HFFc6 (cell line): ENCODE measurements around the gene GRIK1. TPM values are rescaled to one million over a fixed set of nuclear protein-coding genes. Genes with fewer than 3 reads are reported as not detected.

Experiments used
- DNase-seq: peaks from one replicate; pipeline ENCODE4 v3.0.0-alpha.2; 2018
- H3K27ac Mint-ChIP-seq: 2 replicates; pipeline ENCODE4 v1.8.0; 2020; ENCODE audit warnings: mild to moderate bottlenecking, mixed read lengths
- H3K27me3 Mint-ChIP-seq: 2 replicates; pipeline ENCODE4 v1.8.0; 2021; ENCODE audit warnings: mild to moderate bottlenecking, moderate library complexity, mixed read lengths; ENCODE audit not compliant: insufficient read depth
- H3K36me3 Mint-ChIP-seq: 2 replicates; pipeline ENCODE4 v1.8.0; 2021; ENCODE audit warnings: low read depth, mixed read lengths
- H3K4me1 Mint-ChIP-seq: 2 replicates; pipeline ENCODE4 v1.8.0; 2020; ENCODE audit warnings: low read depth, mixed read lengths
- H3K4me3 Mint-ChIP-seq: 2 replicates; pipeline ENCODE4 v1.8.0; 2020; ENCODE audit warnings: mild to moderate bottlenecking, moderate library complexity, mixed read lengths
- H3K9me3 Mint-ChIP-seq: 2 replicates; pipeline ENCODE4 v1.8.0; 2020; ENCODE audit warnings: mild to moderate bottlenecking, mixed read lengths
- total RNA-seq, 6 experiments: library from RNA; stranded (reverse); fragmentation: NEBNext Ultra II Directional; extraction: Animal tissue kit (Norgen Biotek cat#: 25700); gene quantifications; 2 replicates in 1 of 6; 3 replicates in 5 of 6; pipeline ENCODE4 v1.2.3, GENCODE V29; 2021
- TF ChIP-seq, protein P1 (sequence below): fragments of 200-600 bp; sonication (generic); IDR thresholded peaks from 2 replicates; pipeline ENCODE4 v1.5.0; 2021; ENCODE audit warnings: antibody characterized with exemption, mild to moderate bottlenecking

Gene GRIK1
- total RNA-seq, 6 experiments from 2014 or later, result not detected

DNA sequence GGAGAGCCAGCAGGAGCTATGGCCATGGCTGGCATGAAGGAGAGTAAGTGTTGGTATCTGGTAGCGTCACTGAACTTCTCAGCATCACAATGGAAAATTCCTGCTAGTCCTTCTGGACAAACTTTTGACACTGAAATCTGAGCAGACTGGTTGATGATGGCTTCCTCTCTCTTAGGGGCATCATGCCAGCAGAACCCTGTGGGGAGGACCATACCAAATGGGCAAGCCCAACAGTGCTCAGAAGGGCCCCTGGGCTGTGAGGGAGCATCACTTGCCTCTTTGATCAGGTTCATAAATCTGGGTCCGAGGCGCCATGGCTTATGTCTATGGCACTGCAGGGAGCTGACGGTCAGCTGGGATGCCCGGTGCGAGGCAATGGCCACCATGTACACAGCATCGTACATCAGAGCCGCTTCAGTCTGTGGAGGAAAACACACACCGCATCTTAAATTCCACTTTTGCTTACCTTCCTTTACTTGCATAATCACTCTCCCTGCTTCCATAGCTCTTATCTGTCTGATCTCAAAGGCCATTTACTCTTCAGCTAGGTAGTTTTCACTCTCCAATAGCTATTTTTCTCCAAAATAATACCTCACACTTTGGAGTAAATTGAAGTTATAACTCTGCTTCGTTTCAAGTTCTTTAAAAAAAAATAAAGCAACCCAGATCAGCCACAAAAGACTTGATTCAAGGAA is 297.1 kb downstream of the GRIK1 start:
- DNase-seq, result no peak
- Mint-ChIP-seq H3K9me3 (no peaks in the 10 kb centered on the region), H3K4me3 (no peak overlapping the region), H3K36me3 (no peaks in the 10 kb centered on the region), H3K27ac (no peak overlapping the region), H3K27me3 (no peaks in the 10 kb centered on the region; the same call in 1 of the 2 replicates), H3K4me1 (no peaks in the 10 kb centered on the region)
- TF ChIP-seq, protein P1, sequence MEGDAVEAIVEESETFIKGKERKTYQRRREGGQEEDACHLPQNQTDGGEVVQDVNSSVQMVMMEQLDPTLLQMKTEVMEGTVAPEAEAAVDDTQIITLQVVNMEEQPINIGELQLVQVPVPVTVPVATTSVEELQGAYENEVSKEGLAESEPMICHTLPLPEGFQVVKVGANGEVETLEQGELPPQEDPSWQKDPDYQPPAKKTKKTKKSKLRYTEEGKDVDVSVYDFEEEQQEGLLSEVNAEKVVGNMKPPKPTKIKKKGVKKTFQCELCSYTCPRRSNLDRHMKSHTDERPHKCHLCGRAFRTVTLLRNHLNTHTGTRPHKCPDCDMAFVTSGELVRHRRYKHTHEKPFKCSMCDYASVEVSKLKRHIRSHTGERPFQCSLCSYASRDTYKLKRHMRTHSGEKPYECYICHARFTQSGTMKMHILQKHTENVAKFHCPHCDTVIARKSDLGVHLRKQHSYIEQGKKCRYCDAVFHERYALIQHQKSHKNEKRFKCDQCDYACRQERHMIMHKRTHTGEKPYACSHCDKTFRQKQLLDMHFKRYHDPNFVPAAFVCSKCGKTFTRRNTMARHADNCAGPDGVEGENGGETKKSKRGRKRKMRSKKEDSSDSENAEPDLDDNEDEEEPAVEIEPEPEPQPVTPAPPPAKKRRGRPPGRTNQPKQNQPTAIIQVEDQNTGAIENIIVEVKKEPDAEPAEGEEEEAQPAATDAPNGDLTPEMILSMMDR, result no peak

DNA sequence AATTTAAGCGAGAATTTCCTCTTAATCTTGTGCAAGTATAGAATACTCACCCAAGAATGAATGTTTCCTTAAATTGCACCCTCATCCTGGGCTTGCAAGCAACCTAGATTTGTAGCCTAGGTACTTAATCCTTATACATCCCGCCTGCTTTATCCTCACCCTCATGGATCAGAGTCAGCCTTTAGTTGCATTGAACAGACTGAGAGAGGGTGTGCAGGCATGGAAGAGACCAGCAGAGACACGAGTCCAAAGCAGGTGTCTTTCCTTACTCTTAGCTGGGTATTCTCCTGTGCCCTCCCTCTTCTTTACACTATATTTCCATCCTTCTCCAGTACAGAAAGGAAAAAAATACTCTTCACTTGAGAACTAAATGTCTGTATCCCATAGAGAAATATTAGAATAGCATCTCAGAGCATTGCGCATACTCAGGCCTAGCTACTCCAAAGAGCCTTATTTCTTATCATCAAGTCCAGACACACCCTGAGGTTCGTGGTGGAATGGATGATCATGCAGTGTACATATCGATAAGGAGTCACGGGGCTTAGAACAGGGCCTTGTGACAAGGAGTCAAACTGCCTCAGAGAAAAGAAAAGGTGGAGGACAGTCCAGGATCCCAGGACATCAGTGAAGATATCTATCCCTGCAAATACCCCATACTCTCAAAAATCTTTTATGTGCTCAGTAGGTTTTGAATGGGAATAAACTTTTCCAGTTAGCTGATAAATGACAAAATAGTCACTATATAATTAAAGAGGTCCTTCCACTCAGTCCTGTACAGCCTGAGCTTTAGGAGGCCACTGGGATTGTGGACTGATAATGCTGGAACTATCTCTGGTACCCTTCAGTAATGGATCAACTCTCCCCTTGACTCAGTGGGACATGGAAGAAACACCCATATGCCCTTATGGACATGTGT is 297.9 kb downstream of the GRIK1 start:
- H3K36me3 Mint-ChIP-seq, result no peaks in the 10 kb centered on the region
- TF ChIP-seq, protein P1, result no peak
- no peak overlapping the region for H3K27ac Mint-ChIP-seq
- no peak overlapping the region for H3K4me3 Mint-ChIP-seq
- no peaks in the 10 kb centered on the region for H3K9me3 Mint-ChIP-seq
- DNase-seq, result no peak
- H3K4me1 Mint-ChIP-seq, result no peaks in the 10 kb centered on the region
- no peaks in the 10 kb centered on the region; the same call in none of the 2 replicates for H3K27me3 Mint-ChIP-seq

DNA sequence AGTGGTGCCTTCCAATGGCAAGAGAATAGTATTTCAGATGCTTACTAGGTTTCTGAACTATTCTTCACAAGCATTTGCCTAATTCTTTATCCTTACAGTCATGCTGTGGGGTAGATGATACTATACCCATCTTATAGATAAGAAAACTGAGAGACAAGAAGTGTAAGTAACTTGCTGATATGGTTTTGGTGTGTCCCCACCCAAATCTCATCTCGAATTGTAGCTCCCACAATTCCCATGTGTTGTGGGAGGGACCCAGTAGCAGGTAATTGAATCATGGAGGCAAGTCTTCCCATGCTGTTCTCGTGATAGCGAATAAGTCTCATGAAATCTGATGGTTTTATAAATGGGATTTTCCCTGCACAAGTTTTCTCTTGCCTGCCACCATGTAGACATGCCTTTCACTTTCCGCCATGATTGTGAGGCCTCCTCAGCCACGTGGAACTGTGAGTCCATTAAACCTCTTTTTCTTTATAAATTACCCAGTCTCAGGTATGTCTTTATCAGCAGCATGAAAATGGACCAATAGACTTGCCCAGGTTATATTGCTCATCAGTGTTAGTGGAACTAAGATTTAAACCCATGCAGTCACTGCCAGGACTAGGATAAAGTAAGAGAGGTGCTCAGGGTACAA is 298.7 kb downstream of the GRIK1 start:
- Mint-ChIP-seq H3K9me3 (no peaks in the 10 kb centered on the region), H3K27me3 (no peaks in the 10 kb centered on the region; the same call in none of the 2 replicates), H3K27ac (no peak overlapping the region), H3K4me1 (no peaks in the 10 kb centered on the region), H3K4me3 (no peak overlapping the region), H3K36me3 (no peaks in the 10 kb centered on the region)
- TF ChIP-seq, protein P1, result no peak
- no peak for DNase-seq

- TF ChIP-seq, protein P1, result no peak
- Mint-ChIP-seq H3K36me3 (no peaks in the 10 kb centered on the region), H3K9me3 (no peaks in the 10 kb centered on the region), H3K27ac (no peak overlapping the region), H3K4me3 (no peak overlapping the region), H3K27me3 (no peaks in the 10 kb centered on the region; the same call in none of the 2 replicates), H3K4me1 (no peaks in the 10 kb centered on the region)
- DNase-seq, result no peak
These were observed 299.7 kb downstream of the GRIK1 start for GRCh38 chr21:29640080-29640508.

DNA sequence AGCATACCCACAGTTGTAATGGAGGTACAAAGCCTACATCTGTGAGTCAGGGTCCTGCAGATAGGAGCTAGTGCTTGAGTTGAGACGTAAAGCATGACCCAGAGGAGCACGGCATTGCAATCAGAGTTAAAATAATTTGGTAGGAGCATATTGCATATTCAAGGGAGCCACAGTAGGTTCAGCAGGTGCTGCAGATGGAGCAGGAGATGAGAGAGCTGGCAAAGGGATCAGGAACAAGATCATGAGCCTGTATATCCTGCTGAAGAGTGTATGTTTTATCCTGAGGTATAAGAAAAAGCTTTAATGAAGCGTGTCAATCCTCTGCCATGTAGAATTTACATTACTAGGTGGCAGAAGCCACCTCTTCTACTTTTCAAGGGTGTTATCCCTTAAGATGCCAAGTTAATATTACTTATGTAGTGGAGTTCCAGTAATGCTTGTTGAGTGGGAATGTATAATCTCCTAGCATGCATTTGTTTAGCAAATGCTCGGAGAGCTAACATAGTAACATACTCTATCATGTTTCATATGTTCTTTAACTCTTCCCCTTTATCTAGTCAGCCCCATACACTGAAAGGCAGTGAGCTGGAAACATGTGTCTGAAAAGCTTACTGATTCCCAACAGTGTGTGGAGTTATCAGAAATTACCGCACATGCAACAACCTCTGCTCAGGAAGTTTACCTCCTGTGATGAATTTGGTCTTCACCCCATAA is 300.3 kb downstream of the GRIK1 start:
- Mint-ChIP-seq H3K27me3 (no peaks in the 10 kb centered on the region; the same call in none of the 2 replicates), H3K27ac (no peak overlapping the region), H3K4me3 (no peak overlapping the region), H3K4me1 (no peaks in the 10 kb centered on the region), H3K36me3 (no peaks in the 10 kb centered on the region), H3K9me3 (no peaks in the 10 kb centered on the region)
- TF ChIP-seq, protein P1, result no peak
- no peak for DNase-seq
